HG02852 (cell line): ENCODE data around the gene ISY1.
"Not testable (repeated sequence)": the region's sequence is repeated elsewhere in the genome, so short reads cannot be mapped to it uniquely, and the experiment has no call there.

Source experiments
- ATAC-seq: cut with Tn5 transposase; IDR thresholded peaks from one replicate; pipeline ENCODE4 v1.9.1; 2021; ENCODE audit warnings: mild to moderate bottlenecking, moderate library complexity; ENCODE audit not compliant: unreplicated experiment

ISY1 gene

DNA sequence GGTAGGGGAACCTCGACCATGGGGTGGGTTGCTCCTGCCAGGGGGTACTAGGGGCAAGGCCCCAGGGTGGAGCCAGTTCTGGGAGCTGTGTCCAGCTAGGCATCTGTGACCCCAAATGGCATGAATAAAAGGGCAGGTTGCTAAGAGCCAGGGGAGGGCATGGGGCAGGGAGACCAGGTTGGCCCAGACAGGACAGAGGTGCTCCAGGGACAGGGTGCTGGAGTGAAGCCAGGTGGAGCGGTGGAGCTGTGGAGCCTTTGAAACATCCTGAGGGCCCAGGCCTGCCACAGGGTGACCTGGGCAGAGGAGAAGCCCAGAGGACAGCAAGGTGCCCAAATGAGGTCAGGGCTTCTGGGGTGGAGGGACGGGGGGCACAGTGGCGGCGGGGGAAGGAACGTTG is 72.6 kb downstream of the ISY1 start:
- not testable (repeated sequence) for ATAC-seq

DNA sequence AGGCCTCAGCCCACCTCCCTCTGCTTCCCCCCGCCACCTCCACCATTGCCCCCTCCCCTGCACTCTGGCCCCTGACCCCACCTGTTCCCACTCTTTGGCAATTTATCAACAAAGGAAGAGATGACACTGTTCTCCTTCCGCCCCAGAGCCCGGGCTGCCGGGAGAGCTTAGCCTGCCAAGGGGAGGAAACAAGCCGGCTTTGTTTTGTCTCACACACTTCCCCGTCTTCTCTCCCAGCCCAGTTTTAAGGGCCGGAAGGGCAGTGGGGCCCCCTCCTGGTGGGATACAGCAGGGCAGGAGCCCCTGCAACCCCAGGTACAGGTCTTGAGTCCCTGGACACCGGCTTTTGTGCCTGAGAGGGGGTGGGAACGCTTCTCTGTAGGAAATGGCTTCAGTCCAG is 73.0 kb downstream of the ISY1 start:
- not testable (repeated sequence) for ATAC-seq

DNA sequence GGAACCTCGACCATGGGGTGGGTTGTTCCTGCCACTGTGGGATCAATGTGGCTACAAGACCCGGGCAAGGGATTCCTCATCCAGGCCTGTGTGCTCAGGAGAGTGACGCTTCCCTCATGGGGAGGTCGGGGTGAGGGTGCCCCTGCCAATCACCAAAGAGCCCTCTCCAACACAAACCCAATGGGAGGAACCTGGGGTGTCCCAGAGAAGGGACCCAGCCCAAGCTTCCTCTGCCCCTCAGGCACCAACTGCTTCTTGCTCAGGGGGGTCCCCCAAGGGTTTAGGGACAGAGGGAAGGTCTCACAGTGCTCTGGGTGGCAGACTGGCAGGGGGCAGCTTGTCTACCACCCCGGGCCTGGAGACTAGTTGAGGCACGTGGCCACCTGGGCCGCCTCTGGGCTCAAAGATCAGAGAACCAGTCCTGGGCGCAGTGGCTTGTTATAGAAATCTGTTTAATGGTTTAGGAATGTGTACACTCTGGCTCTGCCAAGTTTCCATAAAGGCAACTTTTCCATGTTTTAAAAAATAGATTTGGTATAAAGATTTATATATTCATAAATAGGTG is 73.6 kb downstream of the ISY1 start:
- no peak for ATAC-seq

DNA sequence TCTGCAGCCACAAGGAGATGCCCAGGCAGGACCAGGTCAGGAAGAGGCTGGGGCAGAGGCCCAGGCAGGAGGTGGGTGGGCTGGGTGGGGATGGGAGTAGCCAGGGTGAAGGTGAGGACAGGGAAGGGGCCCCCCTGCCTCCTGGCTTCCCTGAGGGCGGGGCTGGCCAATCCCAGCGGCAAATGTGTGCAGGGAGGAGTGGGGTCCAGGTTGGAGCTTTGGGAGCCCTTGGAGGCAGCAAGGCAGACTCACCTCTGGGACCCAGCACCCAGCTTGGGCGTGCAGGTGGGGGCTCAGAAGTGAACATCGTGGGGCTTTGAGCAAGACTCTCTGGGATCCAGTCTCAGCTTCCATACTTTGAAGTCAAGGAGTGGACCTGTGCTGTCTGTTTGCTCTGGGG is 75.0 kb downstream of the ISY1 start:
- no peak for ATAC-seq

DNA sequence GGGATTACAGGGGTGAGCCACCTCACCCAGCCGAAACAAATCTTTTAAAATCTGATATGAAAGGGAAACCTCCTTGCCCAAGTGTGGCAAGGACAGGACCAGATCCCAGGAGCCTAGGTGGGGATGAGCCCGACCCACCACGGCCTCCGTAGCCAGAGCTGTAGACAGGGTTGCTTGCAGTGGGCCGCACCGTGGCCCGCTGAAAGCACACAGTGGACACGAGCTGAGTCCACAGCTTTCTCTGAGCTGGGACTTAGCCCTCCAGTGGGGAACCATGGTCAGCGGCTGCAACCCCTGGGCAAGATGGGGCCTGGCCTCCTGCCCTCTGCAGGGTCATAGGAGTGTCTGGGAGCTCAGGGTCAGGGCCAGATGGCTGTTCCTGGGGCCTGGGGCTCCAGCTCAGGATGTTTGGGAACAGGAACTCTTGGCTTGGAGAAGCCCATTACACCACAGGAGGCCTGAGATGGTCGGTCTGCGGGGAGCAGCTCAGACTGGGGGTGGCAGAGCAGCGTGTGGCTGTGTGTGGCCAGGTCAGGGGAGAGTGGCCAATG is 75.6 kb downstream of the ISY1 start:
- ATAC-seq = no peak

DNA sequence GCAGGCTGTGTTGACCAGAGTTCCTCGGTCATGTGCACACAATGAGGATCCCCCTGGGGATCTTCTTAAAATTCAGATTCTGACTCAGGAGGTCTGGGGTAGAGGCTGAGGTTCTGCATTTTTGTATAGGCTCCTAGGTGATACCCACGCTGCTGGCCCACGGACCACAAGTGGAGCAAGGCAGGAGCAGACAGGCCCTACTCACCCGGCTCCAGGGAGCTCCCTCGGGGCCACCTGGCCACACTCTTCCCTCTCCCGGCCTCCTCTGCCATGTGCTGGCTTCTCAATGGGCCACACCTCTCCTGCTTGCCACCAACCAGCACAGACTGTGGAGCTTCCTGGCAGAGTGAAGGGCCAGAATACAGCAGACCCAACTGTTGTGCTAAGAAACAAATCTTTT is 76.4 kb downstream of the ISY1 start:
- ATAC-seq = no peak

DNA sequence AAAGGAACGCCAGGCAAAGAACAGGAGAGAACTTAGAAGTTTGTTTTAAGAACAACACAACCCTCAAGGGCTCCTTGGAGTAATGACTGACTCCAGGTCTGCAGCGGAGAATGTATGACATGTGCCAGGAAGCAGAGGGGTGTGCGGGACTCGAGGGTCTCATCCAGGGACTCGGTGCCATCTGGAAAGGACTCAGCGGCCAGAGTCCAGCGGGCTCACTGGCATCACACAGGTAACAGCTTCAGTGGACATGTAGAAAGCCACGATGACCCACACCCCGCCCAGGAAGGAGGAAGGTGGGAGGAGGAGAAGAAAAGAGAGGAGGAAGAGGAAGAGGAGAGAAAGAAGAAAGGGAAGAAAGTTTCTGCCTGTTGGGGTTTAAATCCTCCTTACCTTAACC is 78.8 kb downstream of the ISY1 start:
- ATAC-seq = no peak

DNA sequence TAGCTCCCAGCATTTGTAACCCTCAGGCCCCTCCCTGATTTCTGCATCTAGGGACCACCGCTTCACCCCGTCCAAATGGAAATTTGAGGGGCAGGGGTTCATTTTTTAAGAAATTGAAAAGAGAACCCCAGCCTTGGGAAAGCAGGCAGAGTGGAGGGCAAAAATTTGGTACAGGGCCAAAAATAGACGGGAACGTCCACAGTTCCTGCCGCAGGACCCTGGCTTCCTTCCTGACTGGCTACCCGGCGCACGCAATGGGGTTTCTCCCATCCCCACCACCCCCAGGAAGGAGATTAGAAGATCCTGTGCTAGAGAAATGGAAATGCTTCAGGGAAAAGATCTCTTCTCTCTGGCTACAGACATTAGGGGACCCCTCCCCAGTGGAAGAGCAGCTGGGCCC is 79.4 kb downstream of the ISY1 start:
- ATAC-seq = no peak

DNA sequence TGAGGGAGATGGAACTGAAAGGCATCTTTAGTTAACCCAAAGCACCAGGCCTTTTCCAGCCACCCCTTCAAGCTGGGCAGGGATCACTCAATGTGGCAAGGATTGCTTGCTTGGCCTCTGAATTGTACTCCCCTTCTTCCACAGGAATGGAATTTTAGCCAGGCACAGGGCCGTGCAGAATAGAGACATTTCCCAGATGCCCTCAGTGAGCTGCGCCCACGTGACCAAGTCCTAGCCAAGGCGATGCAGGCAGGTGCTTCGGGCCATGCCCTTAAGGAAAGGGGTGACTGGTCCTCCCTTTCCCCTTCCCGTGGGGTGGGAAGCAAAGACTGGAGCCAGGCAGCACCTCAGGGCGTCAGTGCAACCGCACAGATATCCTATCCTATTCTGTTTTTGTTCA is 82.4 kb downstream of the ISY1 start:
- ATAC-seq = no peak
